RPMI7951 (cell line): ENCODE results near the gene PTPN18. TPM values are rescaled to one million over a fixed set of nuclear protein-coding genes. Genes with fewer than 3 reads are reported as not detected.

Experiments used
- DNase-seq: peaks from one replicate; pipeline ENCODE4 v3.0.0-alpha.2; 2012; ENCODE audit warnings: low read depth
- total RNA-seq: library from RNA; depleted of rRNA; stranded (reverse); fragments of >200 nt; shearing (Covaris generic); gene quantifications from 2 replicates; pipeline ENCODE4 v1.2.3, GENCODE V29; 2014

Gene PTPN18
- total RNA-seq, 1 experiment from 2014 or later = 28.4 TPM

DNA sequence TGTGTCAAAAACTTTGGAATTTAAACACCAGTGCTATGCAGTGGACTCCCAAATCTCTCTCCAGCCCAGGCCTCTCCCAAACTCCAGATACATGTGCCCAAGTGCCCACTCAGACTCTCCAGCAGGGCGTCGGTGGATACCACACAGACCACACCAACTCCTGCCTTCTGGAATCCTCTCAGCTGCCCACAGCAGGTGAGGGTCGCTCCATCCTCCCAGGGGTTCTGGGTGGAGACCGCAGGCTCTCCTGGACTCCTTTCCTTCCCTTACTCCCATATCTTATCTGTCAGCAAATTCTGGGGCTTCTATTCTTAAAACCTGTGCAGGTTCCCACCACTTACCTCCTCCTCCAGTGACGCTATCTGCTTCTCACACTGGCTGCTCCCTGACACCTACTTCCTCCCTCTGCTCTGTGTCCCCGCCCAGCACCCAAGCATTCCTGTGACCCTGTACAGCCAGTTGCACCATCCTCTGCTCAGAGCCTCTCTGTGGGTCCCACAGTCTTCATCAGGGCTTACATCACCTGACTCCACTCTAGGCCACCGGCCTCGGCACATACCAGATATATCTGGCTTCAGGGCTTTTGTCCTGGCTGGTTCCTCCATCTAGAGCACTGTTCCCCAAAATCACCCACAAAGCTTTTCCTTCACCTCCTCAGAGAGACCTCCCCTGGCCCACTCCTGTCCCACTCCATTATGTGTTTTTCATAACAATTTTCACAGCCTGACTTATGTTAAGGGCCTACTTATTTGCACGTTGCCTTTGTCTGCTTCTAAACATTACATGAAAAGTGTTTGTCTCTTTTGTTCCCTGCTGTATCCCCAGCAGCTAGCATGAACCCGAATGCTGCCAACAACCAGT, 15.7 kb upstream of the PTPN18 start:
- no peak for DNase-seq

DNA sequence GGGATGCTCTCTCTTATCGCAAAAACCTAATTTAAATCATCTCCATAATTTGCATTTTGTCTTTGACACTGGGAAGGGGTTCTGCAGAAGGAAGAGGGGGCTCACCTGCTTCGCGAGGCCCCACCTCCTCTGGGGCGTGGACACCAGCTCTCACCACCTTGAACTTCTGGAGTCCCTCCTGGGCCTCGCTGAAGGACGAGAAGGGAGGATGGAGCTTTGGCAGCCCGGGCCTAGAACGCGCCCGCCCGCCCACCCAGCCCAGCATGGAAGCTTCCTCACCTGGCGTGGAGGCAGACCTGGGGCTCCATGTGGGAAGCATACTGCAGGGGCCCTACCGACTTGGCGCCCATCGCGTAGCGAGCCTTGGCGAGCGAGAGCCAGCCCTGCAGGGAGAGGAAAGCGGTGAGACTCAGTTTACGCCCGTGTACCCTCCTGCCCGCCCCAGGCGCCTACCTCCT, 14.3 kb upstream of the PTPN18 start:
- no peak for DNase-seq

DNA sequence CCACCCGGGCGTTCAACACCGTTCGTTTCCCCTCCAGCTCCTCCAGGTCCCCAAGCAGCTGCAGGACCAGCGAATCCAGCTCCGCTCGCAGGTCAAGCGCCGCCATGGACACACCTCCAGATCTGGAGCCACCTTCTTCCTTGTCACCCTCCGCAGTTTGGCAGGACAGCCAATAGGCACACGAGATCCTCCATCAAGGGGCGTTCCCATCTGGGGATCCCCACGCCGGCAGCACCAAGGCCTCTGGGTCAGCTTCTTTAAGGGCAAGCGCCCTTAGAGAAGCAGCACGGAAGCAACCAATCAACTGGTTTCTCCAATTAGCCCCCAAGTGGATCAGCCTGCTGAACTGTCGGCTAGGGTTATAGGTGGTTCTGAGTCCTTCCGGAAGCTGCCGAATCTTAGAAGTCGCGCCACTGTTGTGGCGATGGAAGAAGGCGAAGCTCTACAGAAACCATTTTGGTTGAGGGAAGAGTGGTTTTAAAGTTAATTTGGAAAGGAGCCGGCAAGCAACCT, 13.8 kb upstream of the PTPN18 start:
- peak; percentile 96 for DNase-seq

DNA sequence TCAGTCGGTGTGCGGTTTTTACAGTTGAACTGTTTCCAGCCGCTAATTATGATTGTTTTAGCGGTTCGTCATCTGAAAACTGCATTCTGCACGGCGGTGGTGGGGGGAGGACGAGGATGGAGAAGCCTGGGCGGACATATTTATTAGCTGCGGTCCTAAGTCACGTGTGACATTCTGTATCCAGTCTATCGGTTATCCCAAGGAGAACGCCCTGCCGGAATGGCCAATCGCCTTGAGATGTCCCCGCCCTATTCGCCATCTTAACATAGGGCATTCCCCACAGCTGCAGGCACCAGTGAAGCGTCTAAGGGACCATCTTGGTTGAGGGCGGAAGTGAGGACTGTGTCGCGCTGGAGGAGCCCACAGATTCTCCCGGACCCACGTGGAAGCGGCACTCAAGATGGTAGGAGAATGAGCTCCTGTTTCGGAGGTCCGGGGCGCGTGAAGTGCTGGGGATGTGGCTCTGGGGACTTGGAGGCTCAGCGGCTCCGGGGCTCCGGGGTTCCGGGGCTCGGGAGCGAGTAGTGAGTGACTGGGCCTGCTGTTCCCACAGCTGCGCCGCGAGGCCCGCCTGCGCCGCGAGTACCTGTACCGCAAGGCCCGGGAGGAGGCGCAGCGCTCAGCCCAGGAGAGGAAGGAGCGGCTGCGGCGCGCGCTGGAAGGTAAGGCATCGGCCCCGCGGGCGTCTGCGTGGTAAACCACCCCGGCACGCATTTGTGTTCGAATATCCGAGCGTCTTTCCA, 13.2 kb upstream of the PTPN18 start, which contains the start of gene IMP4:
Gene IMP4 (plus strand): TSS at position 365 of the 743 bp plus-strand sequence. CDS start 36 bp downstream, at position 401.
- DNase-seq = peak; percentile 100

DNA sequence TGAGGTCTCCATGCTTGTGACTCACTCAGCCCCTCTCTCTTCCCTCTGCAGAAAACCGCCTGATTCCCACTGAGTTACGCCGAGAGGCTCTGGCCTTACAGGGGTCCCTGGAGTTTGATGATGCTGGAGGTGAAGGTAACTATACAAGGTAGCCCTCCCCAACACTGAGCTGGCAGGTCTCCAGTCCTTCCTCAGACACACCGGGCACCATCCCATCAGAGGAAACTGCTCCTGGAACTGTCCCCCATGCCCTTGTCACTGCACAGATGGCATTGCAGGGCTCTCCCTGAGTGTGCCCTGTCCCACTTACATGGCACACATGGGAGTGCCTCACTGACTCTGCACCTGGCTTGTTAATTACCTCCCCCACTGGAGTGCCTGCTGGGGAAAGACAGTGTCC, 11.3 kb upstream of the PTPN18 start:
- no peak for DNase-seq

DNA sequence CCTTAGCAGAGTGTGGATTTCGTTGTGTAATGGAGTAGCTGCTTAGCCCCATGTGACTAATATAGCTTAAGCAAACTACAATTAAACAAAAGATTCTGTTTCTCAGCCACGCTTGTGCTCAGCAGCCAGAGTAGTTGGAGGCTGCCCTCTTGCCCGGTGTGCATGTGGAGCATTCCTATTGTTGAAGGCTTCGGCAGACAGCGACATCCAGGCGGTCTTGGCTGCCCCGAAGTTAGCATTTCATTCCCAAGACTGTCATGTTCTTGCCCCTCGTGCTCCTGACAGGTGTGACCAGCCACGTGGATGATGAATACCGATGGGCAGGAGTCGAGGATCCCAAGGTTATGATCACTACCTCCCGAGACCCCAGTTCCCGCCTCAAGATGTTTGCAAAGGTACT, 10.8 kb upstream of the PTPN18 start:
- no peak for DNase-seq

DNA sequence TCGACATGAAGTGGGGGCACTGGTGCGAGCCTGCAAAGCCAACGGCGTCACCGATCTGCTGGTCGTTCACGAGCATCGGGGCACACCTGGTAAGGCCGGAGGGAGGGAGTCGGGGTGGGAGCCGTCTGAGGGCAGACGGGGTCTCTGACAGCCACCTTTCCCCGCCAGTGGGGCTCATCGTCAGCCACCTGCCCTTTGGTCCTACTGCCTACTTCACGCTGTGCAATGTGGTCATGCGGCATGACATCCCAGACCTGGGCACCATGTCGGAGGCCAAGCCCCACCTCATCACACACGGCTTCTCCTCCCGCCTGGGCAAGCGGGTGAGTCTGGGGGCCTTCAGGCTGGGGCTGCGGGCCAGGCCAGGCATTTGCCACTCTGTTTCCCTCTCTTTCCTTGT, 10.2 kb upstream of the PTPN18 start:
- DNase-seq = no peak

DNA sequence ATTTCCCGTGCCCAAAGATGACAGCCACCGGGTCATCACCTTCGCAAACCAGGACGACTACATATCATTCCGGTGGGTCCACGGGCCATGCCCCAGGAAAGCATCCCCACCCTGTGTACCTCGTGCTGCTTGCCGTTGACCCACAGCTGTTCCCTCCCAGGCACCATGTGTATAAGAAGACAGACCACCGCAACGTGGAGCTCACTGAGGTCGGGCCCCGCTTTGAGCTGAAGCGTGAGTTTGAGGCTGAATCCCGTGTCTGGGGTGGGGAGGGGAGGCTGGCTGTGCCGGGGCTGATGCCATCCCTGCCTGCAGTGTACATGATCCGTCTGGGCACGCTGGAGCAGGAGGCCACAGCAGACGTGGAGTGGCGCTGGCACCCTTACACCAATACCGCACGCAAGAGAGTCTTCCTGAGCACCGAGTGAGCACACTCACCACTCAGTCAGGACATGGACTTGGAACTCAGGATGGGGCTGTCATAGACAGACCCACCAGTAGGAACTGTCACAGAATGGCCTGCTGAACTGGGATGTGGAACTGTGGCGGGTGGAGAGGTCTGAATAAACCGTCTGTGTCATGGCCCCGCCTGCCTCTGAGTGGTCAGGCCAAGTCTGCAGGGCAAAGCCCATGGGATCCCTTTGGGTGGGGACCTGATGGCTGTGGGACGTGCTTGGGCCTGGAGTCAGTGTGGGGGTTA, 9.7 kb upstream of the PTPN18 start:
- no peak for DNase-seq

DNA sequence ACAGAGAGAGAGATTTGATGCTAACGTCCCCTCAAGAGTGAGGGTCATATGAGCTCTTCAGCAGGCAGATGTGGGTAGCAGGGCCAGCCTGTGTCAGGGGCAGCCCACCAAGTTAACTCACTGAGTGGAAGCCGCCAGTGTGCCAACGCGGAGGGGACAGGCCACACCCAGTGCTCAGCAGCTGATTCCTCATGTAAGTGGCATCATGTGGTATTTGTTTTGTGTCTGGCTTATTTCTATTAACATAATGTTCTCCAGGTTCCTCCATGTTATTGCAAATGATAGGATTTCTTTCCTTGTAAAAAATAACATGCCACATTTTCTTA, 9.2 kb upstream of the PTPN18 start:
- no peak for DNase-seq

DNA sequence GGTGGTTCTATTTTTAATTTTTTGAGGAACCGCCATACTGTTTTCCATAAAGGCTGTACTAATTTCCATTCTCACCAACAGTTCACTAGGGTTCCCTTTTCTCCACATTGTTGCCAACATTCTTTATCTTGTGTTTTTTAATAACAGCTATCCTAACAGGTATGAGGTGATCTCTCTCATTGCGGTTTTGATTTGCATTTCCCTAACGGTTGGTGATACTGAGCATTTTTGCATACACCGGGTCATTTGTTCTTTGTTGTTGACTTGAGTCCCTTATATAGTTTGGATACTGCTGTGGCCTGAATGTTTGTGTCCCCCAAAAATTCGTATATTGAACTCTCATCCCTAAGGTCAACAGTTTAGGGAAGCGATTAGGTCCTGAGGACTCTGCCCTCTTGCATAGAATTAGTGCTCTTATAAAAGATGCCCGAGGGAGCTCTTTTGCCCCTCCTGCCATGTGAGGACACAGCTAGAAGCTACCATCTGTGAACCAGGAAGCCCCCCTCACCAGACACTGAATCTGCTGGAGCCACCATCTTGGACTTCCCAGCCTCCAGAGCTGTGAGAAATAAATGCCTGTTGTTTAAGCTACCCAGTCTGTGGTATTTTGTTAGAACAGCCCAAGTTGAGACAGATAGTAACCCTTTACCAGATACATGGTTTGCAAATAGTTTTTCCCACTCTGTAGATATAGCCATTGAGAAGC, 8.5 kb upstream of the PTPN18 start:
- DNase-seq = no peak

DNA sequence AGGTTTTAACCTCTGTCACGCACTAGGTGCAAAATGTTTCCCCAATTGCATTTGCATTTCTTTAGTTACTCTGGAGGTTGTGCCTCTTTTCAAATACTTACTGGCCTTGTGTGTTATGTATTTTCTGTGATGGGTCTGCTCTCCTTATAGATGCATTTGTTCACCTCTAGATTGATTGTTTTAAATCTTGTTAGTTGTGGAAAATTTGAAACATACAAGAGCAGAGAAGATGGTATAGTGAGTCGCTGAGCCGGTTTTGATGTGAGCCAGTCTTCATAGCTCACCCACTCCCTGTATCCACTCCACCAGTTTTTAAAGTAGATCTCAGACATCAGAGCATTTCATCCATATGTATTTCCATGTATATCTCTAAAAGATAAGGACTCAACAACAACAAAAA, 6.7 kb upstream of the PTPN18 start:
- no peak for DNase-seq

DNA sequence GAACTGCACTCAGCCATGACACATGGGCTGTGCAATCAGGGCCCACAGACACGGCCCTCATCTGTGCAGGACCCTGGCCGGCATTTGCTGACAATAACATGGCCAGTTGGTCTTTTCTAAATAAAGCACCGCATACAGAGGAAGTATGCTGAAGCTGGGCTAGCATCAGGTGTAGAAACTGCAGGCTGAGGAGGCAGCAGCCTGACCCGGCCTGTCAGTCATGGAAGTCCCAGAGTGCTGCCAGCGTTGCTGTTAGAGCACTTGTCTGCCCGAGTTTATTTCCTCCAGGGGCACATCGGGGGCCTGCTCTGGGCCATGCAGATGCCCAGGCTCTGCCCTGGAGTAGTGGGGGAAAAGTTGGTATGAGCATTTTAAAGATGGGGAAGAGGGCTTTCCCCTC, 4.1 kb upstream of the PTPN18 start:
- no peak for DNase-seq

DNA sequence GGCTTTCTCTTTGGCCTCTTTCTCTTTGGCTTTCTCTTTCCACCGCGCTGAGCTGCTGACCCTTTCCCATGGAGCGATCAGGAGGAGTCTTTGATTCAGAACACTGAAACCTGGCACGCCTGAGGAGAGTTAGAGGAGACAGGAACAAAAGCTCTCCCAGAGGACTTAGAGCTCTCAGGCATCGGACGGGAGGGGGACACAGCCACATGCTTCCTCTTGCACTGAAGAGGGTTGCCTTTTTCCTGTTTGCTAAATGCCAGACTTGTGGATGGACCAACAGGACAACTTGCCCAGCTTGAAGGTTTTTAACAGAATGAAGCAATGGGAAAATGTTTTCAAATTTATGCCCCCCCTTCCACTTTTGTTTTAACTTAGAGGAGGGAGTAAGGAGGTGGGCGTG, 3.6 kb upstream of the PTPN18 start:
- no peak for DNase-seq

DNA sequence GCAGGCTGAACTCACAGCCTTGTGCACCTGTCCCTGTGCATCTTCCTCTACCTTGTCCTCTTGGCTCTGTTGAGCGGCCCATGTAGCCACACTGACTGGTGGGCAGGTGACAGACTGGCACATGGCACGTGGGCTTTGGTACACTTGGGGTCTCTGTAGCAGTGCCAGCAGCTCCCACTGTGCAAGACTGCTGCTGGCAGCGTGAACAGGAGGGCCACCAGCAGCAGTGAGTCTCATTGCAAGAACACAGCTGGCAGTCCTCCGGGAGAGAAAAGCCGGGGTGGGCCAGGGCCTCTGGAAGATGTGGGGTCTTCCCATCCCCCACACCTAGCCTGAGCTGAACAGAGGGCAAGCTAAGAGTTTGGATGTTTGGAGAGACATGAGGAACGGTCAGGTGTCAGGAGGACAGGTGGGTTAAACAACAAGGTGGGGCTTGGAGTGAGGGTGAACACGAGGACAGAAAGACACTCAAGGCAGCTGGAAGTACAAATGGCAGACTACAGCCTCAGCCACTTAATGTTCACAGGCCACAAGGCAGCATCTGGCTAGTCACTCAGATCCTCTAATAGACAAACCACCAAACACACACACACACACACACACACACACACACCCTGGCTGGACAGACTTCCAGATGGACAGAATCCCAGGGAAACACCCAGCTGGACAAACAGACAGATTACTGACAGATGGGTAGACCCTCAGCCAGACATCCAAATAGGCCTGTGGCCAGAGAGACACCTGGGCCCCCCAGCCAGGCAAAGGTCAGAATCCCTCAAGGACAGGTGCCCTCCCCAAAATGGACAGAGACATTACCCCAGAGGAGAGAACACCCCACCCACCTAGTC, 2.3 kb upstream of the PTPN18 start:
- DNase-seq = peak; percentile 49

DNA sequence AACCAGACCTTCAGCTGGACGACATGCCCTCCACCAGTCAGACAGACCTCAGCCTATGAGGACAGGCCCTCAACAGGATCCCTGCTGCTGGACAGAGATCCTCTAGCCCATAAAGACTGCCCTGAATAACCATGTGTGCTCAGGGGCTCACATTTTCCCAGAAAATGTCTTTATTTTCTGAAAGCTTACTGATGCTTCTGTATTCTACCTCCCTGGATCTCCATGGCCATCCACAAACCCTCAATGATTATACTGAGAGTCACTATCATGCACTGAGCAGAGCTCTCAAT, 1.8 kb upstream of the PTPN18 start:
- DNase-seq = peak; percentile 13

DNA sequence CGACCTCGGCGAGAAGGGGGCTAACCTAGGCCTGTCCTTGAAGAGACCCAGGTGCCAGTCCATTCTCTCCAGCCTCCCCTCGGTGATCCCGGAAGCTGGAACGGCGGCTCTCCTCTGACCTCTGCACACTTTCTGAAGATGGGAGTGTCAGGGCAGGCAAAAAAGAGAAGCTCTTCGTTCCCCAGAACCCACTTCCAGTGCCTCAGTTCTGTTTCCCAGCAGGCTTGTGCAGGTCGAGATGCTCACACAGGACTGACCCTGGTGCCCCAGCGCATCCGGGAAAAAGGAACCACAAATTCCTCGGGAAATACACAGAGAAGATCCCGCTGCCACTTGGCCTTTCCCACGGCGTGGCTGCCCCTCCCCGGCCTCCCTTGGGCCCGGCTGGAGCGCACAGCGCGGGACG, 681 bp upstream of the PTPN18 start:
- DNase-seq = peak; percentile 25

DNA sequence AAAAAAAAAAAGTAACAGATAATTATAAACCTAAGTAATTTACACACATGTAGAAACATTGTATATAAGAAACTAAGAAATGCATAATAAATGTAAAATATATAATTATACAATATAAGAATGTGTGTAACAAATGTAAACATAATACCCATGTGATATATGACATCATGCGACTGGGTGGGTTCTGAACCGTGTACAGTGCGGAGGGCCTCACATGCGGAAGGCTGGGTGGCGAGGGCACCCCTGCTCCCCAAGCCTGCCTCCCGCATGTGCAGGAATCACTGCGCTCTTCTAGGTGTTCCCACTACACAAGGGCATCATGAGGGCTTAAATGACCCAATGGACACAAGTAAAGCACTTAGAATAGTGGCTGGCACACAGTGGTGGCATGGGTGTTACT, 2.0 kb downstream of the PTPN18 start:
- no peak for DNase-seq

DNA sequence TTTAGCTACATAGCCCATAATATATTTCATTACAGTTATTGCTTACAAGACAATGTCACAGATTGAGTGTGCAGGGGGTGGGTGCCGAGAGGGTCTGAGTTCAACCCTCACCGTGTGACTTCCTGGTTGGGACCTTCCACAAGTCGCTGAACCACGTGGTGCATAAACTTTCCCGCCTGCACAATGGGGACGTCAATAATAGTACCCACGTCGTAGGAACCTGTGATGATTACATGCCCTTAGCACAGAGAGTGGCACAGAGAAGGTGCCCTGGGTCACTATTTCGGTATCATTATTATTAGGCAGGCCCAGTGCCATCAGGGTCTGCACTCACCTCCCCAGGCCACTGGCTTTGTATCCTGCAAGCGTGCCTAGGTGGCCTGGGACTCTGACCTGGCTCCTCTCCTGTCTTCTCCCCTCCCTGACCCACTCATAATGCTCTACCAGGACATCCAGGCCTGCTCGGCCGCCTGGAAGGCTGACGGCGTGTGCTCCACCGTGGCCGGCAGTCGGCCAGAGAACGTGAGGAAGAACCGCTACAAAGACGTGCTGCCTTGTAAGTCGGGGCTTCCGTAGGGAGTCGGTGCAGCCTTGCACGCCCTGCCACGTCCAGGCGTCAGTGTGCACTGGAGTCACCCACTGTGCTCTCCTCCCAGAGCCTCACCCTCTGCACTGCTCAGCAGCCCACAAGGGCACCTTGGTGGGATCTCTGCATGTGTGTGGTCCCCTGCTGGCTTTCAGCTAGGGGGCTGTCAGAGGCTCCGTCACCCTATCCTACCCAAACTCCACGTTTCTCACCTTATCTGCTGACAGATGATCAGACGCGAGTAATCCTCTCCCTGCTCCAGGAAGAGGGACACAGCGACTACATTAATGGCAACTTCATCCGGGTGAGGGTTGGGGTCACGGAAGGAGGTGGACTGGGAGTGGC, 2.8 kb downstream of the PTPN18 start:
- DNase-seq = no peak

DNA sequence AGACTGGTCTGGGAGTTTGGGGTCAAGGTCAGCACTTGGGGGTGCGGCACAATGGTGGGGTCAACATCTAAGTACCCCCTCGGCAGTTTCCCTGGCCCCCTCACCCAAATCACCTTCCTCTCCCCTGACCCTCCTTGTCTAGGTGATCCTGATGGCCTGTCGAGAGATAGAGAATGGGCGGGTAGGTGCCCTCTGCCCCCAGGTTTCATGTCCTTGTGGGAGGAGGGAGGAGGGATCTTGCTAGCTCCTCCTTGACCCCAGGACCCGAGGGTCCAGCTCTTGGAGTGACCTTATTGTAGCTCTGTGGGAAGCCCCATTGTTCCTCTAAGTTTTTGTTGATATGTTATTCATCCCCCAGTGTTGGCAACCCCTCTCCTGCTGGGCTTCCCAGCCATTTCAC, 3.6 kb downstream of the PTPN18 start:
- DNase-seq = no peak

DNA sequence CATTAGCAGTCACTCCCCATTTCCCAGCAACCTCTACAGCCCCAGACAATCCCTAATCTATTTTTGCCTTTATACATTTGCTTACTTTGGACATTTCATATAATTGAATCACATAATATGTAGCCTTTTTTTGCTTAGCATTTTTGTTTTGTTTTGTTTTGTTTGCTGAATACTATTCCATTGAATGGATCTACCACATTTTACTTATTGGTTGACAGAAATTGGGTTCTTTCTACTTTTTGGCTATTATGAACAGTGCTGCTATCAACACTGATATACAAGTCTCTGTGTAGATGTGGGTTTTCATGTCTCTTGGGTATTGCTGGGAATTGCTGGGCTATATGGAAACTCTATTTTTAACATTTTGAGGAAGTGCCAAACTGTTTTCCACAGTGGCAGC, 7.6 kb downstream of the PTPN18 start:
- no peak for DNase-seq
